ENCODE data around the gene ZNF283.

DNA sequence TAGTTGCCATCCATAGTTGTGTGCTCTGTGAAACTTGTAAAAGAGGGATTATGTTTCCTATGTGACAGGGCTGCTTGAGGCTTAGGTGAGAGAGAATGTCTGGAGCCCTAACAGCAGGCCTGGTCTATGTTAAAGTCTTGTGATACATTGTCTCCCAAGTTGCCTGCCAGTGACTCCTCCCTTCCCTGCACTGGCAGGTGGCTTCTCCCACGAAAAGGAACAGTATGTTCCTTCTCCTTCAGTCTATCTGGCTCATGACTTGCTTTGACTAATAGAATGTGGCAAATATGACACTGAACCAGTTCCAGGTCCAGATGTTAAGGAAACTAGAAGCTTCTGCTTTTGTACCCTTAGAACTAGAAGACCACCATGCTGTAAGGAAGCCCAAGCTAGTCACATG, 40.5 kb upstream of the ZNF283 start:
- TF ChIP-seq, protein P1, sequence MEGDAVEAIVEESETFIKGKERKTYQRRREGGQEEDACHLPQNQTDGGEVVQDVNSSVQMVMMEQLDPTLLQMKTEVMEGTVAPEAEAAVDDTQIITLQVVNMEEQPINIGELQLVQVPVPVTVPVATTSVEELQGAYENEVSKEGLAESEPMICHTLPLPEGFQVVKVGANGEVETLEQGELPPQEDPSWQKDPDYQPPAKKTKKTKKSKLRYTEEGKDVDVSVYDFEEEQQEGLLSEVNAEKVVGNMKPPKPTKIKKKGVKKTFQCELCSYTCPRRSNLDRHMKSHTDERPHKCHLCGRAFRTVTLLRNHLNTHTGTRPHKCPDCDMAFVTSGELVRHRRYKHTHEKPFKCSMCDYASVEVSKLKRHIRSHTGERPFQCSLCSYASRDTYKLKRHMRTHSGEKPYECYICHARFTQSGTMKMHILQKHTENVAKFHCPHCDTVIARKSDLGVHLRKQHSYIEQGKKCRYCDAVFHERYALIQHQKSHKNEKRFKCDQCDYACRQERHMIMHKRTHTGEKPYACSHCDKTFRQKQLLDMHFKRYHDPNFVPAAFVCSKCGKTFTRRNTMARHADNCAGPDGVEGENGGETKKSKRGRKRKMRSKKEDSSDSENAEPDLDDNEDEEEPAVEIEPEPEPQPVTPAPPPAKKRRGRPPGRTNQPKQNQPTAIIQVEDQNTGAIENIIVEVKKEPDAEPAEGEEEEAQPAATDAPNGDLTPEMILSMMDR (IDR thresholded peaks at IDR 0.05): no peak
- TF ChIP-seq POLR2AphosphoS5 (IDR thresholded peaks at IDR 0.05): no peak
- no peak for TF ChIP-seq EP300 (IDR thresholded peaks at IDR 0.05)
- no peak for TF ChIP-seq POLR2A (IDR thresholded peaks at IDR 0.05)
